H1 (cell line): ENCODE results near the gene GZF1. TPM values are rescaled to one million over a fixed set of nuclear protein-coding genes. Genes with fewer than 3 reads are reported as not detected.

ENCODE experiments used
- BCL11A ChIP-seq, 2 experiments: IDR thresholded peaks; one replicate each; pipeline ENCODE4 v1.6.1; 2011; ENCODE audit warnings: low read depth in 2 of 2, low read length in 2 of 2, mild to moderate bottlenecking in 2 of 2
- CBX5 ChIP-seq: fragments of 300-800, 300-1000 bp; sonication (generic); IDR thresholded peaks from 2 replicates; pipeline ENCODE4 v1.7.1; 2016; ENCODE audit warnings: antibody characterized with exemption, low read length, low read depth
- GTF2F1 ChIP-seq: IDR thresholded peaks from 2 replicates; pipeline ENCODE4 v1.6.1; 2012; ENCODE audit warnings: low read depth, low read length, improper control_type of control experiment, borderline replicate concordance
- JUND ChIP-seq: IDR thresholded peaks from 2 replicates; pipeline ENCODE4 v1.6.1; 2011; ENCODE audit warnings: mild to moderate bottlenecking, improper control_type of control experiment, low read length
- KDM5A ChIP-seq: fragments of 200-600 bp; IDR thresholded peaks from 2 replicates; pipeline ENCODE4 v1.7.1; 2012; ENCODE audit warnings: mild to moderate bottlenecking, low read length, inconsistent platforms, mixed read lengths
- POLR2A ChIP-seq, 2 experiments: IDR thresholded peaks; 1 replicate in 1 of 2; 2 replicates in 1 of 2; pipeline ENCODE4 v1.6.1; 2011; ENCODE audit warnings: low read depth in 2 of 2, low read length in 2 of 2, mild to moderate bottlenecking in 2 of 2; ENCODE audit errors: control extremely low read depth in 1 of 2
- RBBP5 ChIP-seq: IDR thresholded peaks from 2 replicates; pipeline ENCODE4 v1.7.1; 2012; ENCODE audit warnings: low read depth, mild to moderate bottlenecking, inconsistent platforms, low read length, moderate library complexity, borderline replicate concordance
- RFX5 ChIP-seq: IDR thresholded peaks from 2 replicates; pipeline ENCODE4 v1.6.1; 2011; ENCODE audit warnings: low read depth, low read length, improper control_type of control experiment, borderline replicate concordance
- RNF2 ChIP-seq: fragments of 200-900, 300-1000 bp; sonication (generic); IDR thresholded peaks from 2 replicates; pipeline ENCODE4 v1.7.1; 2016; ENCODE audit warnings: borderline replicate concordance, low read depth, mild to moderate bottlenecking, antibody characterized with exemption, low read length; ENCODE audit not compliant: poor library complexity, severe bottlenecking; ENCODE audit errors: missing control alignments
- RXRA ChIP-seq: IDR thresholded peaks from 2 replicates; pipeline ENCODE4 v1.6.1; 2011; ENCODE audit warnings: low read depth, mild to moderate bottlenecking, low read length, moderate library complexity; ENCODE audit not compliant: insufficient read depth
- SAP30 ChIP-seq: fragments of 300-600 bp; sonication (generic); IDR thresholded peaks from 2 replicates; pipeline ENCODE4 v1.7.1; 2012; ENCODE audit warnings: low read length, moderate library complexity, mild to moderate bottlenecking, inconsistent platforms; ENCODE audit not compliant: insufficient read depth, insufficient replicate concordance
- SIN3A ChIP-seq, 2 experiments: IDR thresholded peaks in 1 of 2; conservative IDR thresholded peaks in 1 of 2; 2 replicates each; pipeline ENCODE4 v1.6.1; 2011 to 2012; ENCODE audit warnings: low read length in 2 of 2, improper control_type of control experiment in 1 of 2, low read depth in 1 of 2, mild to moderate bottlenecking in 1 of 2
- SIRT6 ChIP-seq: IDR thresholded peaks from one replicate; pipeline ENCODE4 v1.7.1; 2012; ENCODE audit warnings: low read length, inconsistent platforms
- SP1 ChIP-seq: IDR thresholded peaks from 2 replicates; pipeline ENCODE4 v1.6.1; 2011; ENCODE audit warnings: low read depth, low read length
- SP2 ChIP-seq: IDR thresholded peaks from 2 replicates; pipeline ENCODE4 v1.6.1; 2012; ENCODE audit warnings: mild to moderate bottlenecking, low read length, inconsistent platforms
- SUZ12 ChIP-seq: fragments of 200-600 bp; sonication (generic); IDR thresholded peaks from 2 replicates; pipeline ENCODE4 v1.6.1; 2012; ENCODE audit warnings: mild to moderate bottlenecking, inconsistent platforms, low read length, moderate library complexity, mixed read lengths
- TAF7 ChIP-seq: optimal IDR thresholded peaks from 2 replicates; pipeline ENCODE3; 2011; ENCODE audit warnings: low read depth, mild to moderate bottlenecking, inconsistent platforms, low read length, moderate library complexity, borderline replicate concordance
- TEAD4 ChIP-seq: IDR thresholded peaks from 2 replicates; pipeline ENCODE4 v1.6.1; 2012; ENCODE audit warnings: low read depth, low read length, inconsistent platforms, mixed read lengths
- polyA plus RNA-seq, 7 experiments: library from polyadenylated mRNA; depleted of rRNA in 3 of 7; stranded (reverse) in 5 of 7; unstranded in 2 of 7; fragments of >200 nt in 5 of 7; fragments of 200-250 nt in 2 of 7; gene quantifications; 1 replicate in 5 of 7; 2 replicates in 1 of 7; 4 replicates in 1 of 7; pipeline versions ENCODE4 v1.2.1 to v1.2.3, GENCODE V29; 2011 to 2013; ENCODE audit warnings: missing spikeins in 2 of 7, mixed read lengths in 2 of 7
- total RNA-seq: library from RNA; stranded (reverse); fragmentation: NEBNext Ultra II Directional; extraction: Animal tissue kit (Norgen Biotek cat#: 25700); gene quantifications from 2 replicates; pipeline ENCODE4 v1.2.1, GENCODE V29; 2021
- TF ChIP-seq, protein P1 (sequence below): IDR thresholded peaks from 2 replicates; pipeline ENCODE4 v1.6.1; 2012; ENCODE audit warnings: inconsistent platforms
- TF ChIP-seq, protein P2 (sequence below): IDR thresholded peaks from 2 replicates; pipeline ENCODE4 v1.6.1; 2011; ENCODE audit warnings: low read depth, mild to moderate bottlenecking, low read length; ENCODE audit not compliant: insufficient read depth
- TF ChIP-seq, protein P3 (sequence below): IDR thresholded peaks from 2 replicates; pipeline ENCODE4 v1.6.1; 2011; ENCODE audit warnings: low read length, improper control_type of control experiment

The GZF1 gene
- total and polyA plus RNA-seq, 2 of the 8 experiments (the other 6 are each of a cell fraction or from before 2014, with no cell fraction given) = 8.2 to 11.9 TPM

DNA sequence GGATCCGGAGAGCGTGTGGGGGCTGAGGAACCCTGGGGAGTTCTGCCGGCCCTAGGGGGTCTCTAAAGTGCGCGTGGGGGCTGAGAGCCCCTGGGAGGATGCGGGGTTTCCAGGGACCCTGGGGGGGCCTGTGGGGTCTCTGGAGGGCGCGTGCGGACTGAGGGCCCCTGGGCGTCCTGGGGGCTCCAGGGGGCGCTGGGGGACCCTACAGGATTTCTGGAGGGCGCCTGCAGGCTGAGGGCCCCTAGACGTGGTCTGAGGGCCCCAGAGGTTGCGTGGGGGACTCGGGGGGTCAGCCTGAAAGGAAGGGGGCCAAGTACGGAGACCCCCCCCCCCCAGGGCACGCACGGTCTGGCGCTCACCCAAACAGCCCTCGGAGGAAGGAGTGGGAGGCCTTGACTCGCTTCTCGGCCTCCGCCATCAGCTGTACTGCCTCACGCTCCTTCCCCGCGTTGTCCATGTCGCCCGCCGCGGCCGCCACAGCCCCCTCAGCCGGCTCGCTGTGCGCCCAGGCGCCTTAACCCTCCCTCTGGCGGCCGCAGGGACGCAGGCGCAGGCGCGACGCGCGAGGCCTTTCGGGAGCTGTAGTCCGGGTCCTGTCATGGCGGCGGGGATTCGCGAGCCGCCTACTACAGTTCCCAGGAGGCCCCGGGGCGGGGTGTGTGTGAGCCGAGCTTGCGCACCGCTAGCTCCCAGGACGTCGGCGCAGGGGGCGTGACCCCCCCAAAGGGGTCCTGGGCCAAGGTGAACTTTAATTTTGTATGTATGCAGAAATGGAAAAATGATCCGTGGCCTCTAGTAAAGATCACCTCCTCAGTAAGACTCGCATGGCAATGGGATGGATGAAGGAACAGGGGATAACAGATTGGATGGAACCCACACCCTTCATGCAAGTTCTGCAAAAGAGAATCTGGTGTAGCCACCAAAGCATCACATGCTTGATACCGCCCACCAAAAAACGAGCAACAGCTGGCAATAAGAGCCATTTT lies 59.3 kb downstream of the GZF1 start, which contains the start of gene NAPB (continued):
- no peak for TF ChIP-seq SP2
- no peak for TF ChIP-seq JUND
- TF ChIP-seq GTF2F1 = no peak
- no peak for TF ChIP-seq RNF2
- TF ChIP-seq SP1 = 0 out of 2 replicates have a peak, but pooled peaks have one; percentile 39
- no peak for TF ChIP-seq KDM5A
- no peak; a peak in 2 of 4 replicates for TF ChIP-seq SIN3A (conservative IDR thresholded peaks at IDR 0.05 in 1 of 2, IDR thresholded peaks at IDR 0.05 in 1 of 2; ENCODE audit: low read depth in 1 of 2, low read length in 2 of 2)
- no peak for TF ChIP-seq SIRT6
- no peak for TF ChIP-seq SUZ12
- TF ChIP-seq BCL11A (IDR thresholded peaks at IDR 0.05; ENCODE audit: low read depth in 2 of 2, low read length in 2 of 2) = no peak
- TF ChIP-seq TEAD4 = no peak
- TF ChIP-seq, protein P1, sequence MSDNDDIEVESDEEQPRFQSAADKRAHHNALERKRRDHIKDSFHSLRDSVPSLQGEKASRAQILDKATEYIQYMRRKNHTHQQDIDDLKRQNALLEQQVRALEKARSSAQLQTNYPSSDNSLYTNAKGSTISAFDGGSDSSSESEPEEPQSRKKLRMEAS = peak; percentile 40
- no peak for TF ChIP-seq SAP30
- no peak for TF ChIP-seq RFX5
- TF ChIP-seq, protein P2, sequence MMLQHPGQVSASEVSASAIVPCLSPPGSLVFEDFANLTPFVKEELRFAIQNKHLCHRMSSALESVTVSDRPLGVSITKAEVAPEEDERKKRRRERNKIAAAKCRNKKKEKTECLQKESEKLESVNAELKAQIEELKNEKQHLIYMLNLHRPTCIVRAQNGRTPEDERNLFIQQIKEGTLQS = 0 out of 2 replicates have a peak, but pooled peaks have one; percentile 54
- TF ChIP-seq TAF7 = no peak
- no peak for TF ChIP-seq RXRA
- TF ChIP-seq POLR2A (IDR thresholded peaks at IDR 0.05; ENCODE audit: control extremely low read depth in 1 of 2, low read depth in 2 of 2, low read length in 2 of 2) = peak in 1 of 2 experiments; percentile 73; a peak in 2 of 3 replicates
- TF ChIP-seq RBBP5 = peak; percentile 81
- TF ChIP-seq, protein P3, sequence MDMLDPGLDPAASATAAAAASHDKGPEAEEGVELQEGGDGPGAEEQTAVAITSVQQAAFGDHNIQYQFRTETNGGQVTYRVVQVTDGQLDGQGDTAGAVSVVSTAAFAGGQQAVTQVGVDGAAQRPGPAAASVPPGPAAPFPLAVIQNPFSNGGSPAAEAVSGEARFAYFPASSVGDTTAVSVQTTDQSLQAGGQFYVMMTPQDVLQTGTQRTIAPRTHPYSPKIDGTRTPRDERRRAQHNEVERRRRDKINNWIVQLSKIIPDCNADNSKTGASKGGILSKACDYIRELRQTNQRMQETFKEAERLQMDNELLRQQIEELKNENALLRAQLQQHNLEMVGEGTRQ = no peak
- TF ChIP-seq CBX5 = no peak
